Right atrium auricular region (tissue), 2 donors: ENCODE measurements around the gene SIPA1L3. TPM values are rescaled to one million over a fixed set of nuclear protein-coding genes. Genes with fewer than 3 reads are reported as not detected.

Source experiments
- DNase-seq: peaks from one replicate; pipeline ENCODE4 v3.0.0-alpha.2; 2019; ENCODE audit warnings: low spot score
- H3K27ac ChIP-seq, 2 donors: fragments of 200-600 bp; sonication (generic); 1 replicate in 1 of 2; 2 replicates in 1 of 2; pipeline ENCODE4 v1.5.1; 2016 to 2019
- H3K27me3 ChIP-seq, 2 donors: fragments of 200-600 bp; sonication (generic); one replicate each; pipeline versions ENCODE4 v1.5.1 to v1.6.0; 2017 to 2019
- H3K36me3 ChIP-seq: fragments of 200-600 bp; sonication (generic); one replicate; pipeline ENCODE4 v1.5.1; 2016
- H3K4me1 ChIP-seq, 2 donors: fragments of 200-600 bp; sonication (generic); one replicate each; pipeline versions ENCODE4 v1.5.1 to v1.6.0; 2017 to 2019
- H3K4me3 ChIP-seq, 2 donors: fragments of 200-600 bp; sonication (generic); 1 replicate in 1 of 2; 2 replicates in 1 of 2; pipeline ENCODE4 v1.5.1; 2017 to 2019; ENCODE audit warnings: mild to moderate bottlenecking in 1 of 2, moderate library complexity in 1 of 2
- H3K9me3 ChIP-seq, 2 donors: fragments of 200-600 bp; sonication (generic); one replicate each; pipeline ENCODE4 v1.5.1; 2019
- total RNA-seq, 2 donors: library from RNA; depleted of rRNA; stranded (reverse); fragments of >200 nt; gene quantifications; one replicate each; pipeline ENCODE4 v1.1.0, GENCODE V29; 2016
- TF ChIP-seq, protein P1 (sequence below), 2 donors: fragments of 200-600 bp; sonication (generic); IDR thresholded peaks; one replicate each; pipeline ENCODE4 v1.5.1; 2019; ENCODE audit warnings: antibody characterized with exemption in 2 of 2

Gene SIPA1L3
- total RNA-seq, 2 donors from 2014 or later, result 10.7 to 19.6 TPM

DNA sequence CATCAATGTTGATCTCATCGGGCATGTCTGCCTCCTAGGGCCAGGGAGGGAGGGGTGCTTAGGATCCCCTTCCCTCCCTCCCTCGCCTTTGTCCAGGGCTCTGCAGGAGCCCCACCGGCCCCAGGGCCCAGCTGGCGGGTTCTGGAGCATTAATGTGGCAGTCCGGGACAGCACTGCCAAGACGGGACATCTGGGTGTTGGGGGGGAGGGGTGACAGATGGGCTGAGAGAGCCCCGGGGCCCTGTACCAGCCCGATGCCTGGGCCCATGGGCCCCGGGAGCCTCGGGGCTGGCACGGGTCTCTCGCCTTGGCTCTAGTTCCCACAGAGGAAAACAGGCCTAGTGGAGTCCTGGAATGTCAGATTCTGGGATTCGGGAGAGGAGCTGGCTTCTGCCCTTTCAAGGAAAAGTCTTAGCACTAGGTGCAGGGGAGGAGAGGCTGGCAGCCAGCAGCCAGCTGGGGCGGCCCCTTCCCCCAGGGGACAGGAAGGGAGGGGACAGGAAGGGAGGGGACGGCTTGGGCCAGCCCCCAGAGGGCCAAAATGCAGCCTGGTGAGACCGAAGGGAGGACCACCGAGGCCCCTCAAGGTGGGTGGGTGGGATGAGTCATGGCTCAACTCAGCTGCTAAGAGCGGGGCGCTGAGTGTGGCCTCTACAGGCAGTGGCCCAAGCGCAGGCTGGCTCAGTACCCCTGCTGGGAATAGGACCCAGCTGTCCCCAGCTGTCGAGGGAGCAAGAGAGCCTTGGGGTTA lies 346.1 kb downstream of the SIPA1L3 start:
- peak overlapping the region; percentile 88 to 90 for H3K27ac ChIP-seq
- H3K9me3 ChIP-seq, result no peaks in the 10 kb centered on the region
- no peaks in the 10 kb centered on the region for H3K27me3 ChIP-seq
- TF ChIP-seq, protein P1, sequence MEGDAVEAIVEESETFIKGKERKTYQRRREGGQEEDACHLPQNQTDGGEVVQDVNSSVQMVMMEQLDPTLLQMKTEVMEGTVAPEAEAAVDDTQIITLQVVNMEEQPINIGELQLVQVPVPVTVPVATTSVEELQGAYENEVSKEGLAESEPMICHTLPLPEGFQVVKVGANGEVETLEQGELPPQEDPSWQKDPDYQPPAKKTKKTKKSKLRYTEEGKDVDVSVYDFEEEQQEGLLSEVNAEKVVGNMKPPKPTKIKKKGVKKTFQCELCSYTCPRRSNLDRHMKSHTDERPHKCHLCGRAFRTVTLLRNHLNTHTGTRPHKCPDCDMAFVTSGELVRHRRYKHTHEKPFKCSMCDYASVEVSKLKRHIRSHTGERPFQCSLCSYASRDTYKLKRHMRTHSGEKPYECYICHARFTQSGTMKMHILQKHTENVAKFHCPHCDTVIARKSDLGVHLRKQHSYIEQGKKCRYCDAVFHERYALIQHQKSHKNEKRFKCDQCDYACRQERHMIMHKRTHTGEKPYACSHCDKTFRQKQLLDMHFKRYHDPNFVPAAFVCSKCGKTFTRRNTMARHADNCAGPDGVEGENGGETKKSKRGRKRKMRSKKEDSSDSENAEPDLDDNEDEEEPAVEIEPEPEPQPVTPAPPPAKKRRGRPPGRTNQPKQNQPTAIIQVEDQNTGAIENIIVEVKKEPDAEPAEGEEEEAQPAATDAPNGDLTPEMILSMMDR (IDR thresholded peaks at IDR 0.05), result no peak
- DNase-seq, result no peak
- peaks cover 0 to 59% of the 10 kb centered on the region in 2 donors for H3K4me1 ChIP-seq
- H3K36me3 ChIP-seq, result no peaks in the 10 kb centered on the region
- peak overlapping the region; percentile 34 to 43 for H3K4me3 ChIP-seq

DNA sequence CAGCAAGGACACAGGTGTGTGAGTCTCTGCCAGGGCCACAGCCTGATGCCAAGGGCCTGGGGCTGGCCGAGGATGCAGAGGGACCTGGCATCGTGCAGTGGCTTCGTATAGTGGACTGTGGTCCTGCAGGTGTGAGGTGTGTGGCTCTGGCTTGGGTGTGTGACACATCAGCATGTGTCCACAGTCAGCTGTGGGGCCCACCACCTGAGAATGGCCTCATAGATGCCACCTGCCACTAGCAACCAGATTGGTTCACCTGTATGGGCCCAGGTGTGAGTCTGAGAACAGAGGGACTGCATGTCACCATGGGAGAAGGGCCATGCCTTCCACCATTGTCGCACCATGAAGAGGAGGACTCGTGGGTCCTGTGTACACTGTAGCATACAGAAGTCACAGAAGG lies 346.8 kb downstream of the SIPA1L3 start:
- no peaks in the 10 kb centered on the region for H3K36me3 ChIP-seq
- H3K27me3 ChIP-seq, result no peaks in the 10 kb centered on the region
- DNase-seq, result no peak
- no peaks in the 10 kb centered on the region for H3K9me3 ChIP-seq
- H3K4me3 ChIP-seq, result peak overlapping the region in 1 of 2 donors; percentile 43
- TF ChIP-seq, protein P1 (IDR thresholded peaks at IDR 0.05), result no peak
- H3K27ac ChIP-seq, result peak overlapping the region; percentile 88 to 90
- peaks cover 0 to 57% of the 10 kb centered on the region in 2 donors for H3K4me1 ChIP-seq

- H3K36me3 ChIP-seq, result no peaks in the 10 kb centered on the region
- no peak for DNase-seq
These were observed 348.5 kb downstream of the SIPA1L3 start for GRCh38 chr19:38255383-38256014.

More at GRCh38 chr19:38255383-38256014, 348.5 kb downstream of the SIPA1L3 start:
- H3K27me3 ChIP-seq, result no peaks in the 10 kb centered on the region
- H3K4me3 ChIP-seq, result peak overlapping the region; percentile 41 to 60
- peak overlapping the region; percentile 88 to 90 for H3K27ac ChIP-seq
- H3K4me1 ChIP-seq, result peaks cover 0 to 53% of the 10 kb centered on the region in 2 donors
- TF ChIP-seq, protein P1 (IDR thresholded peaks at IDR 0.05), result no peak
- no peaks in the 10 kb centered on the region for H3K9me3 ChIP-seq

Other genes with a start within 250 kb of the SIPA1L3 start
- gene ZNF607, start 187.4 kb upstream of the SIPA1L3 start, total RNA-seq, result 1 to 10 TPM; 2.0 to 3.7 TPM
- gene ZNF573, start 127.6 kb upstream of the SIPA1L3 start, total RNA-seq, result 1 to 10 TPM; 4.6 to 4.9 TPM
- gene WDR87, start 614 bp upstream of the SIPA1L3 start, total RNA-seq, result not detected